Measurements from ENCODE around the gene SLC35G4. TPM values are rescaled to one million over a fixed set of nuclear protein-coding genes. Genes with fewer than 3 reads are reported as not detected.
A peak's percentile ranks its signal among the peaks of the same experiment; 100 is the strongest.
"Not testable (repeated sequence)": the region's sequence is repeated elsewhere in the genome, so short reads cannot be mapped to it uniquely, and the experiment has no call there.

Gene SLC35G4
- total RNA-seq, 6 experiments from 2014 or later: not detected

DNA sequence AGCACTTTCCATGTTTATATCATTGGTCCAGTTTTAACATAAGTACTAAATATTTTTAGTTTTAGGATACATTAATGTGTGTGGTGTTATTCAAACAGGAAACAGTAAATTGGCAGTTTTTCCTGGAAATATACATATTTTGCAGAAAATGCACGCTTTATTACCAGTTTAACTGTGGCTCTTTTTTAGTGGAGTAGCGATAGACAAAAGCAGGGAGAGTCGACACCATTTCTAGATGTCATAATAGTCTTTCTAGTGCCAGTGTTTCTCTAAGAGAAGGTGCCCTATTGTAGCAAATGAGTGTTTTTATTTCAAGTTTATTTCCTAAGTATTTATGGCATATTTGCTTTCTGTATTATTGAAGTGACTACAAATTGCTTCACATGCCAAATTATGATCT lies 9.1 kb upstream of the SLC35G4 start:
- DNase-seq: no peak
- WGBS (ENCODE audit: insufficient coverage, low coverage, low lambda C conversion rate, missing lambda C conversion rate): 61% methylated on average over 3 of the region's 3 CpGs

DNA sequence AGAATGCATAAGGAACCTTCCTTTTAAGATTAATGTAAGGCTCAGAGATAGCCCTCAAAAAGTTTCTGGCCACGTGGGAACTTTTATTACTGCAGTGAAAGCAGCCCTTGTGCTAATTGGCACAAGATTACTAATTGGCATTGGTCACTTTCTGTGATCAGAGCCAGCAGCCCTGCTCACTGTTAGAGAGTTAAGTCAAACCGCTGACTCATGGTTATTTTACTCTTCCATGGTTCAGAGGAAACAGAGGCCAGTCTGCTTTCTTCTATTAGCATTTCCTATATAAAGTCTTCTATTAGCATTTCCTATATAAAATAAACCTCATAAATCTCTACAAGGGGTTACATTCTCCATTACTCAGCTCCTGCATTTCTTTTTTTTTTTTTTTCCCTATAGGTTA lies 1.5 kb upstream of the SLC35G4 start:
- no peaks in the 10 kb centered on the region for H3K4me1 ChIP-seq
- intact Hi-C loops (cut with DNase I): no loop called here
- no peak overlapping the region for H3K4me3 ChIP-seq
- ATAC-seq (no peak), DNase-seq (no peak)
- no peaks in the 10 kb centered on the region for H3K36me3 ChIP-seq
- TF ChIP-seq POLR2A (IDR thresholded peaks at IDR 0.05) (no peak), CTCF (IDR thresholded peaks at IDR 0.05) (no peak)
- H3K27ac ChIP-seq: no peak overlapping the region
- 50% methylated on average over 1 of the region's 2 CpGs for WGBS (ENCODE audit: insufficient coverage, low coverage, low lambda C conversion rate, missing lambda C conversion rate)
- H3K9me3 ChIP-seq: no peaks in the 10 kb centered on the region
- no peaks in the 10 kb centered on the region for H3K27me3 ChIP-seq

More for the DNA sequence above, 9.1 kb upstream of the SLC35G4 start:
- Histone ChIP-seq H3K36me3 (no peaks in the 10 kb centered on the region), H3K27me3 (no peaks in the 10 kb centered on the region), H3K4me1 (no peaks in the 10 kb centered on the region), H3K4me3 (no peak overlapping the region), H3K27ac (no peak overlapping the region), H3K9me3 (no peaks in the 10 kb centered on the region)
- TF ChIP-seq POLR2A (IDR thresholded peaks at IDR 0.05): no peak
- no peak for TF ChIP-seq CTCF (IDR thresholded peaks at IDR 0.05)
- ATAC-seq: no peak
- intact Hi-C loops (cut with DNase I): no loop called here

GRCh38 chr18:11608618-11609017 lies 778 bp upstream of the SLC35G4 start:
- H3K4me3 ChIP-seq; H3K27ac ChIP-seq; DNase-seq; H3K36me3 ChIP-seq; H3K9me3 ChIP-seq; H3K4me1 ChIP-seq; ATAC-seq; H3K27me3 ChIP-seq; intact Hi-C loops (cut with DNase I): not testable (repeated sequence)
- 65% methylated on average over 6 of the region's 19 CpGs for WGBS (ENCODE audit: insufficient coverage, low coverage, low lambda C conversion rate, missing lambda C conversion rate)

GRCh38 chr18:11613073-11613472 lies 3.7 kb downstream of the SLC35G4 start:
- H3K36me3 ChIP-seq; H3K4me3 ChIP-seq; H3K27me3 ChIP-seq; H3K4me1 ChIP-seq; DNase-seq; ATAC-seq; intact Hi-C loops (cut with DNase I); H3K9me3 ChIP-seq; H3K27ac ChIP-seq: not testable (repeated sequence)
- 92% methylated on average over 6 of the region's 18 CpGs for WGBS (ENCODE audit: insufficient coverage, low coverage, low lambda C conversion rate, missing lambda C conversion rate)

DNA sequence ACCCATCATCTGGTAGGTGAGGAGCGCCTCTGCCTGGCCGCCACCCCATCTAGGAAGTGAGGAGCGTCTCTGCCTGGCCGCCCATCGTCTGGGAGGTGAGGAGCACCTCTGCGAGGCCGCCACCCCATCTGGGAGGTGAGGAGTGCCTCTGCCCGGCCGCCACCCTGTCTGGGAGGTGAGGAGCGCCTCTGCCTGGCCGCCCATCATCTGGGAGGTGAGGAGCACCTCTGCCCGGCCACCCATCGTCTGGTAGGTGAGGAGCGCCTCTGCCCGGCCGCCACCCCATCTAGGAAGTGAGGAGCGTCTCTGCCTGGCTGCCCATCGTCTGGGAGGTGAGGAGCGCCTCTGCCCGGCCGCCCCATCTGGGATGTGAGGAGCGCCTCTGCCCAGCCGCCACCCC lies 4.2 kb downstream of the SLC35G4 start:
- DNase-seq; H3K4me3 ChIP-seq; H3K4me1 ChIP-seq; H3K27me3 ChIP-seq; ATAC-seq; H3K36me3 ChIP-seq; H3K9me3 ChIP-seq; intact Hi-C loops (cut with DNase I); H3K27ac ChIP-seq: not testable (repeated sequence)
- WGBS (ENCODE audit: insufficient coverage, low coverage, low lambda C conversion rate, missing lambda C conversion rate): no CpG with 5 or more reads among the region's 23 CpGs

- WGBS (ENCODE audit: insufficient coverage, low coverage, low lambda C conversion rate, missing lambda C conversion rate): 74% methylated on average over 4 of the region's 21 CpGs
- H3K27me3 ChIP-seq; ATAC-seq; intact Hi-C loops (cut with DNase I); H3K4me1 ChIP-seq; H3K9me3 ChIP-seq; H3K36me3 ChIP-seq; H3K27ac ChIP-seq; H3K4me3 ChIP-seq: not testable (repeated sequence)
- peak in 2 of 3 donors; percentile 17 to 50 for DNase-seq
Observed at GRCh38 chr18:11614042-11614441, 4.6 kb downstream of the SLC35G4 start.

GRCh38 chr18:11614981-11615380 lies 5.6 kb downstream of the SLC35G4 start:
- H3K4me1 ChIP-seq; H3K9me3 ChIP-seq; intact Hi-C loops (cut with DNase I); H3K27me3 ChIP-seq; H3K36me3 ChIP-seq; H3K4me3 ChIP-seq; H3K27ac ChIP-seq; DNase-seq; ATAC-seq: not testable (repeated sequence)
- WGBS (ENCODE audit: insufficient coverage, low coverage, low lambda C conversion rate, missing lambda C conversion rate): 81% methylated on average over 6 of the region's 6 CpGs

DNA sequence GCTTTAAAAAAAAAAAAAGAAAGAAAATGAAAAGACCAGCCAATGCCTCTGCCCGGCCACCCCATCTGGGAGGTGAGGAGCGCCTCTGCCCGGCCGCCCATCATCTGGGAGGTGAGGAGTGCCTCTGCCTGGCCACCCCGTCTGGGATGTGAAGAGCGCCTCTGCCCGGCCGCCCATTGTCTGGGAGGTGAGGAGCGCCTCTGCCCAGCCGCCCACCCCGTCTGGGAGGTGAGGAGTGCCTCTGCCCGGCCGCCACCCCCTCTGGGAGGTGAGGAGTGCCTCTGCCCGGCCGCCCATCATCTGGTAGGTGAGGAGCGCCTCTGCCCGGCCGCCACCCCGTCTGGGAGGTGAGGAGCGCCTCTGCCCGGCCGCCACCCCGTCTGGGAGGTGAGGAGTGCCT lies 37.9 kb downstream of the SLC35G4 start:
- H3K4me3 ChIP-seq; DNase-seq; H3K27me3 ChIP-seq; H3K9me3 ChIP-seq; H3K4me1 ChIP-seq; H3K36me3 ChIP-seq; ATAC-seq; H3K27ac ChIP-seq; intact Hi-C loops (cut with DNase I): not testable (repeated sequence)
- 90% methylated on average over 2 of the region's 23 CpGs for WGBS (ENCODE audit: insufficient coverage, low coverage, low lambda C conversion rate, missing lambda C conversion rate)

GRCh38 chr18:11647804-11648203 lies 38.4 kb downstream of the SLC35G4 start:
- intact Hi-C loops (cut with DNase I): not testable (repeated sequence)

More at GRCh38 chr18:11647804-11648203, 38.4 kb downstream of the SLC35G4 start:
- H3K4me1 ChIP-seq, H3K9me3 ChIP-seq, DNase-seq, H3K27ac ChIP-seq, H3K4me3 ChIP-seq, ATAC-seq, H3K27me3 ChIP-seq, H3K36me3 ChIP-seq: not testable (repeated sequence)
- WGBS (ENCODE audit: insufficient coverage, low coverage, low lambda C conversion rate, missing lambda C conversion rate): 60% methylated on average over 1 of the region's 26 CpGs
